CD4-positive, alpha-beta memory T cell (primary cell): ENCODE results near the gene OMG. TPM values are rescaled to one million over a fixed set of nuclear protein-coding genes. Genes with fewer than 3 reads are reported as not detected.
"Not testable (repeated sequence)": the region's sequence is repeated elsewhere in the genome, so short reads cannot be mapped to it uniquely, and the experiment has no call there.

ENCODE experiments used
- CTCF ChIA-PET: fragments of 350-600 bp; sonication (Branson Sonifier 250); formaldehyde crosslinking; loops from one replicate; lab custom pipeline; 2021; ENCODE audit warnings: inconsistent platforms; ENCODE audit not compliant: partially characterized antibody; lab: Charles Lee
- POLR2A ChIA-PET: fragments of 350-600 bp; sonication (Branson Sonifier 250); formaldehyde crosslinking; loops from one replicate; lab custom pipeline; 2021; ENCODE audit not compliant: partially characterized antibody; lab: Charles Lee
- DNase-seq, 5 donors: peaks; one replicate each; pipeline versions ENCODE4 v3.0.0 to v3.0.0-alpha.2; 2020 to 2022; ENCODE audit warnings: mixed read lengths in 1 of 5
- H3K27ac ChIP-seq: one replicate; pipeline ENCODE4 v1.7.0; 2013; ENCODE audit warnings: low read depth, low read length
- H3K27me3 ChIP-seq: 2 replicates; pipeline ENCODE4 v1.7.0; 2013; ENCODE audit warnings: mild to moderate bottlenecking, low read length, moderate library complexity; ENCODE audit not compliant: insufficient read depth
- H3K36me3 ChIP-seq: 2 replicates; pipeline ENCODE4 v1.7.0; 2013; ENCODE audit warnings: mild to moderate bottlenecking, low read length, moderate library complexity; ENCODE audit not compliant: insufficient read depth
- H3K4me1 ChIP-seq: 2 replicates; pipeline ENCODE4 v1.7.0; 2013; ENCODE audit warnings: mild to moderate bottlenecking, low read length, moderate library complexity; ENCODE audit not compliant: insufficient read depth
- H3K4me3 ChIP-seq, 2 donors: one replicate each; pipeline ENCODE4 v1.7.0; 2013; ENCODE audit warnings: low read length in 2 of 2, mild to moderate bottlenecking in 1 of 2
- H3K9me3 ChIP-seq, 2 donors: one replicate each; pipeline ENCODE4 v1.7.0; 2013; ENCODE audit warnings: low read length in 2 of 2, control low read depth in 1 of 2; ENCODE audit not compliant: control insufficient read depth in 1 of 2
- H3K27ac Mint-ChIP-seq, 7 donors: one replicate each; pipeline ENCODE4 v1.8.0; 2020 to 2021; ENCODE audit warnings: mixed read lengths in 7 of 7, mild to moderate bottlenecking in 6 of 7, inconsistent platforms in 3 of 7, moderate library complexity in 3 of 7
- H3K27me3 Mint-ChIP-seq, 2 donors: one replicate each; pipeline ENCODE4 v1.8.0; 2020 to 2021; ENCODE audit warnings: mixed read lengths in 2 of 2
- H3K36me3 Mint-ChIP-seq, 2 donors: one replicate each; pipeline ENCODE4 v1.8.0; 2020 to 2021; ENCODE audit warnings: mixed read lengths in 2 of 2, inconsistent platforms in 1 of 2, mild to moderate bottlenecking in 1 of 2
- H3K4me1 Mint-ChIP-seq, 4 donors: one replicate each; pipeline ENCODE4 v1.8.0; 2020 to 2021; ENCODE audit warnings: mixed read lengths in 4 of 4, mild to moderate bottlenecking in 1 of 4
- H3K4me3 Mint-ChIP-seq, 8 donors: one replicate each; pipeline ENCODE4 v1.8.0; 2020 to 2021; ENCODE audit warnings: mixed read lengths in 8 of 8, mild to moderate bottlenecking in 7 of 8, moderate library complexity in 6 of 8, inconsistent platforms in 3 of 8
- H3K9me3 Mint-ChIP-seq, 8 donors: one replicate each; pipeline ENCODE4 v1.8.0; 2020 to 2021; ENCODE audit warnings: mixed read lengths in 8 of 8, mild to moderate bottlenecking in 5 of 8, inconsistent platforms in 3 of 8, moderate library complexity in 1 of 8
- intact Hi-C: fragments of 100-400 bp; cut with micrococcal nuclease; formaldehyde crosslinking; loops from one replicate; pipeline ENCODE4 v1.15.1; 2023
- polyA plus RNA-seq, 2 donors: library from polyadenylated mRNA; unstranded; fragments of 300-500 nt; fragmentation: Illumina TruSeq; gene quantifications; one replicate each; pipeline ENCODE4 v1.2.3, GENCODE V29; 2021
- total RNA-seq, 2 experiments: library from RNA; stranded (reverse); gene quantifications; one replicate each; pipeline ENCODE4 v1.2.3, GENCODE V29; 2021

OMG gene
- total RNA-seq (under 1 TPM; 0.69 to 0.84 TPM), polyA plus RNA-seq (under 1 TPM in 1 of 2 donors, not detected in 1; 0.61 TPM)

GRCh38 chr17:31297090-31297489 is at the start of gene OMG:
Gene OMG, minus strand, starts transcription at chr17:31297239. Its CDS starts 908 bp downstream, at chr17:31296331.
- Histone ChIP-seq H3K9me3 (no peaks in the 10 kb centered on the region), H3K4me1 (no peaks in the 10 kb centered on the region), H3K27ac (no peak within 1 kb of the TSS), H3K27me3 (no peaks in the 10 kb centered on the region), H3K4me3 (no peak within 1 kb of the TSS), H3K36me3 (no peaks in the 10 kb centered on the region)
- POLR2A ChIA-PET, result no interaction called here
- no peak for DNase-seq
- Mint-ChIP-seq H3K27me3 (no peaks in the 10 kb centered on the region), H3K9me3 (no peaks in the 10 kb centered on the region), H3K36me3 (peaks cover 0 to 6% of the 10 kb centered on the region in 2 donors), H3K4me3 (no peak within 1 kb of the TSS), H3K4me1 (peaks cover 8 to 18% (median 13%) of the 10 kb centered on the region in 4 donors), H3K27ac (peak within 1 kb of the TSS in 1 of 7 donors; percentile 77)
- intact Hi-C loops, result no loop called here
- CTCF ChIA-PET, result no interaction called here

- H3K27ac ChIP-seq, H3K4me1 ChIP-seq, H3K36me3 ChIP-seq, H3K27ac Mint-ChIP-seq, H3K9me3 Mint-ChIP-seq, H3K9me3 ChIP-seq, DNase-seq, H3K27me3 Mint-ChIP-seq, H3K4me3 ChIP-seq, H3K27me3 ChIP-seq, H3K4me1 Mint-ChIP-seq, intact Hi-C loops, POLR2A ChIA-PET, H3K4me3 Mint-ChIP-seq: not testable (repeated sequence)
- CTCF ChIA-PET, result interaction anchor here (1.3 kb wide), 1 partner anchor 78 kb away, joined by 4 read pairs; no protein-coding TSS in a partner anchor
- peaks cover 30 to 32% of the 10 kb centered on the region in 2 donors for H3K36me3 Mint-ChIP-seq
These were observed 48.2 kb upstream of the OMG start for GRCh38 chr17:31345191-31345747.

- no peak for DNase-seq
- no peaks in the 10 kb centered on the region for H3K9me3 Mint-ChIP-seq
- Histone ChIP-seq H3K27ac (no peak overlapping the region), H3K9me3 (no peaks in the 10 kb centered on the region), H3K36me3 (peaks cover 8% of the 10 kb centered on the region), H3K4me1 (no peaks in the 10 kb centered on the region), H3K27me3 (no peaks in the 10 kb centered on the region), H3K4me3 (no peak overlapping the region)
- H3K4me3 Mint-ChIP-seq, result no peak overlapping the region
- H3K27me3 Mint-ChIP-seq, result no peaks in the 10 kb centered on the region
- ChIA-PET POLR2A (no interaction called here), CTCF (interaction anchor here (0.8 to 1.5 kb wide), 2 partner anchors 16 to 28 kb away, joined by 3 read pairs; no protein-coding TSS in a partner anchor)
- peaks cover 21 to 30% of the 10 kb centered on the region in 2 donors for H3K36me3 Mint-ChIP-seq
- no peaks in the 10 kb centered on the region for H3K4me1 Mint-ChIP-seq
- no peak overlapping the region for H3K27ac Mint-ChIP-seq
- intact Hi-C loops, result no loop called here
These were observed 43.0 kb upstream of the OMG start for GRCh38 chr17:31339906-31340661.

- peaks cover 5% of the 10 kb centered on the region for H3K36me3 ChIP-seq
- H3K4me3 ChIP-seq, result no peak overlapping the region
- ChIA-PET POLR2A (interaction anchor here (0.9 to 1.5 kb wide), 2 partner anchors 9 to 23 kb away, joined by 3 read pairs; no protein-coding TSS in a partner anchor), CTCF (no interaction called here)
- Mint-ChIP-seq H3K4me3 (no peak overlapping the region), H3K9me3 (no peaks in the 10 kb centered on the region), H3K27me3 (no peaks in the 10 kb centered on the region), H3K36me3 (peaks cover 24 to 31% of the 10 kb centered on the region in 2 donors), H3K4me1 (peaks cover 0 to 1% (median under 1%) of the 10 kb centered on the region in 4 donors), H3K27ac (no peak overlapping the region)
- H3K4me1 ChIP-seq, result no peaks in the 10 kb centered on the region
- no peaks in the 10 kb centered on the region for H3K27me3 ChIP-seq
- no peak for DNase-seq
- H3K9me3 ChIP-seq, result no peaks in the 10 kb centered on the region
- H3K27ac ChIP-seq, result no peak overlapping the region
- intact Hi-C loops, result no loop called here
These were observed 32.2 kb upstream of the OMG start for GRCh38 chr17:31329221-31329620.

- Histone ChIP-seq H3K36me3 (peaks cover 5% of the 10 kb centered on the region), H3K4me1 (no peaks in the 10 kb centered on the region), H3K27me3 (no peaks in the 10 kb centered on the region), H3K27ac (no peak overlapping the region), H3K4me3 (no peak overlapping the region), H3K9me3 (no peaks in the 10 kb centered on the region)
- Mint-ChIP-seq H3K36me3 (peaks cover 24 to 31% of the 10 kb centered on the region in 2 donors), H3K27ac (no peak overlapping the region), H3K4me1 (peaks cover 4 to 7% (median 6%) of the 10 kb centered on the region in 4 donors), H3K9me3 (no peaks in the 10 kb centered on the region), H3K4me3 (no peak overlapping the region), H3K27me3 (no peaks in the 10 kb centered on the region)
- no peak for DNase-seq
- ChIA-PET CTCF (no interaction called here), POLR2A (interaction anchor here (0.9 to 1.5 kb wide), 2 partner anchors 10 to 24 kb away, joined by 3 read pairs; no protein-coding TSS in a partner anchor)
- intact Hi-C loops, result no loop called here
These were observed 31.1 kb upstream of the OMG start for GRCh38 chr17:31328160-31328535.

GRCh38 chr17:31327534-31328159 is 30.6 kb upstream of the OMG start:
- peak overlapping the region in 1 of 7 donors; percentile 2 for H3K27ac Mint-ChIP-seq
- no peak overlapping the region for H3K27ac ChIP-seq
- DNase-seq, result no peak
- ChIA-PET CTCF (no interaction called here), POLR2A (interaction anchor here (1.5 kb wide), 1 partner anchor 24 kb away, joined by 3 read pairs; no protein-coding TSS in a partner anchor)
- no peaks in the 10 kb centered on the region for H3K27me3 Mint-ChIP-seq
- H3K36me3 Mint-ChIP-seq, result peaks cover 24 to 31% of the 10 kb centered on the region in 2 donors
- no peak overlapping the region for H3K4me3 Mint-ChIP-seq
- no peaks in the 10 kb centered on the region for H3K9me3 ChIP-seq
- H3K9me3 Mint-ChIP-seq, result no peaks in the 10 kb centered on the region
- intact Hi-C loops, result no loop called here
- H3K4me3 ChIP-seq, result no peak overlapping the region
- peaks cover 5% of the 10 kb centered on the region for H3K36me3 ChIP-seq
- no peaks in the 10 kb centered on the region for H3K27me3 ChIP-seq
- H3K4me1 ChIP-seq, result no peaks in the 10 kb centered on the region
- H3K4me1 Mint-ChIP-seq, result peaks cover 7 to 10% (median 9%) of the 10 kb centered on the region in 4 donors

- H3K27me3 Mint-ChIP-seq, result no peaks in the 10 kb centered on the region
- POLR2A ChIA-PET, result interaction anchor here (8.2 kb wide), 1 partner anchor 14 kb away, joined by 197 read pairs; the partner anchor contains the start of gene EVI2B
- Histone ChIP-seq H3K36me3 (peaks cover 5% of the 10 kb centered on the region), H3K4me3 (no peak overlapping the region), H3K9me3 (no peaks in the 10 kb centered on the region), H3K27ac (no peak overlapping the region), H3K4me1 (peaks cover 9% of the 10 kb centered on the region), H3K27me3 (no peaks in the 10 kb centered on the region)
- peak overlapping the region in 1 of 8 donors; percentile 31 for H3K4me3 Mint-ChIP-seq
- H3K36me3 Mint-ChIP-seq, result peaks cover 26 to 36% of the 10 kb centered on the region in 2 donors
- H3K4me1 Mint-ChIP-seq, result peaks cover 14 to 26% (median 17%) of the 10 kb centered on the region in 4 donors
- intact Hi-C loops, result loop anchor here (5.0 kb wide), 2 partner anchors 36 to 106 kb away; no protein-coding TSS in a partner anchor
- CTCF ChIA-PET, result no interaction called here
- H3K27ac Mint-ChIP-seq, result peak overlapping the region; percentile 7 to 78 (median 53)
- DNase-seq, result no peak
- H3K9me3 Mint-ChIP-seq, result no peaks in the 10 kb centered on the region
These were observed 26.5 kb upstream of the OMG start for GRCh38 chr17:31323551-31323950.
